HG03060 (cell line): Measurements from ENCODE around the gene STAG1.
A peak's percentile ranks its signal among the peaks of the same experiment; 100 is the strongest.
"Not testable (repeated sequence)": the region's sequence is repeated elsewhere in the genome, so short reads cannot be mapped to it uniquely, and the experiment has no call there.

Experiments used
- ATAC-seq: cut with Tn5 transposase; IDR thresholded peaks from one replicate; pipeline ENCODE4 v1.9.1; 2021; ENCODE audit warnings: low read depth, moderate number of reproducible peaks; ENCODE audit not compliant: unreplicated experiment

STAG1 gene

DNA sequence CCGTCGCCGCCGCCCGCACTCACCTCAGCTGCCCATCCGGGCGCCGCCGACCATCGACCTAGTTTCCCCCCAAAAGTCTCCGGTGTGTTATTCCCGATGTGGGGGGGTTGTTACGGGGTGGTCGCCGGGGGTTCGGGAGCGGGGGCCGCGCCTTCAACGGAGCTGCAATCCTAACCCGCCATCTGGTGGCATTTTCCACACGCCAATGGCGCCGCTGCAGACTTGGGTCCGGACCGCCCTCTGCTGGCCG lies at the start of gene STAG1:
Gene STAG1 (minus strand): TSS at position 207 of the 250 bp plus-strand sequence. CDS start 121,480 bp downstream, outside the sequence.
- no peak for ATAC-seq

DNA sequence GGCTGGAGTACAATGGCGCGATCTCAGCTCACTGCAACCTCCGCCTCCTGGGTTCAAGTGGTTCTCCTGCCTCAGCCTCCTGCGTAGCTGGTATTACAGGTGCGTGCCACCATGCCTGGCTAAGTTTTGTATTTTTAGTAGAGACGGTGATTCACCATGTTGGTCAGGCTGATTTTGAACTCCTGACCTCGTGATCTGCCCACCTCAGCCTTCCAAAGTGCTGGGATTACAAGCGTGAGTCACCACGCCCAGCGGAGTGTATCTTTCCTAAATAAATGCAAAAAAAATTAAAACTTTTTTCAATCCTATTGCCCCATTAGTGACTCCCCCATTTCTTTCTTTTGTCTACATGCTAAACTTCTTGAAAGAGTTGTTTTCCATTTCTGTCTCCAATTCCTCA lies 49.0 kb upstream of the STAG1 start:
- ATAC-seq: not testable (repeated sequence)

- no peak for ATAC-seq
Measured at GRCh38 chr3:136792556-136793330, 40.6 kb upstream of the STAG1 start.

DNA sequence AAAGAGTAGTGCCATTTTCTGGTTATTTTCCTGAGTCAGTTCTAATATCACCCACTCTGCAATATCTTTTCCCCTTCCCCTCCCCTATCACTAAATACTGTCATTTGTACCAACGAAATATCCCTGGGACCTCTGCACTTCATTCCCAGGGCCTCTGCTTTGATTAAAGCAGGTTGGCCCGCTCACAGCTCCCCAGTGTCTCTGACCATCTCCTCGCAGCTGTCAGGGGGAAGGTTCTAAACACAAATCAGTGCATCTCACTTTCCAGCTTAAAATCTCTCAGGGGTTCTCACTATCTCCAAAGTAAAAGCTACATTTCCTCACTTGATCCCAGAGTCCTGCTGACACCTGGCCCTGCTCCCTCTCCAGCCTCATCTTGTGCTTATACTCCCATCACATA lies 38.6 kb upstream of the STAG1 start:
- no peak for ATAC-seq

GRCh38 chr3:136789976-136790375 lies 37.8 kb upstream of the STAG1 start:
- no peak for ATAC-seq

- no peak for ATAC-seq
Measured at GRCh38 chr3:136788154-136788553, 36.0 kb upstream of the STAG1 start.

DNA sequence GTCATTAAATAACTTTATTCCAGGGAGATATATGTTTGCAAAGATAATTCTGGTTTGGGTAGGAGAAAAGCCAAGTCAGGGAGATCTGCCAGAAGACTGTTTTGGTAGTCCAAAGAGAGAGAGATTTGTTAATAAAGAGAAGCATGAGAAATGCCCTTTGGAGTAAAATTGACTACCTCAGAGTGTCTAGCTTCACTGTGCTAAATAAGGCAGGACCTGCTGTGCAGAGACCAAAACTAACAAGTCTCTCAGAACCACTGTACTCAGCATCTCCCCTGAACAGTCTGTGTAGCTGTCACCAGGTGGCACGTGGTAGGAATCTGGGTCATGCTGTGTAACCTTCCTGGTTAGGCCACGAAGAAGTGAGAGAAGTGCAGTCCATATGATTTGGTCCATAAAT lies 35.2 kb upstream of the STAG1 start:
- ATAC-seq: peak; percentile 66

DNA sequence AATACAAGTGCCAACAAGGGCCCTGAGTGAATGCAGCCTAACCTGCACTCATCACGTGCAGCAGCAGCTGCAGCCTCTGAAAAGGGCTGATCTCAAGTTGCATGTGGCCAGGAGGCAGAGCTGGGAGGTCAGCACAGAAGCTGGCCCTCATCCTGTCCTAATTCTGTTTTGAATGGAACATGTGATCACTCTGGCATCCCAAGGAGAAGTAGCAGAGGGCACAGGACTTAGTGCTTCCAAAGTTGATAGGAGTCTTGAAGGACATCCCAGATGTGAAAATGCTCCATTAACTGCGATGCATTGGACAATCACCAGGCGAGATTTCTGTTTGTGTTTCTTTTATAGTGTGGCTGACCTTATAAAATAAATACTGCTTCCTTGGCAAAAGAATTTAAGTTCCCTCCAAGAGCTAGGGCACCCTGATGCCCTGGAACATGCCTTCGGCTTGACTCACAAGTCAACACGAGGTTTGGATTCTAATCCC lies 31.6 kb upstream of the STAG1 start:
- ATAC-seq: no peak

- no peak for ATAC-seq
Measured at GRCh38 chr3:136780741-136781140, 28.6 kb upstream of the STAG1 start.

DNA sequence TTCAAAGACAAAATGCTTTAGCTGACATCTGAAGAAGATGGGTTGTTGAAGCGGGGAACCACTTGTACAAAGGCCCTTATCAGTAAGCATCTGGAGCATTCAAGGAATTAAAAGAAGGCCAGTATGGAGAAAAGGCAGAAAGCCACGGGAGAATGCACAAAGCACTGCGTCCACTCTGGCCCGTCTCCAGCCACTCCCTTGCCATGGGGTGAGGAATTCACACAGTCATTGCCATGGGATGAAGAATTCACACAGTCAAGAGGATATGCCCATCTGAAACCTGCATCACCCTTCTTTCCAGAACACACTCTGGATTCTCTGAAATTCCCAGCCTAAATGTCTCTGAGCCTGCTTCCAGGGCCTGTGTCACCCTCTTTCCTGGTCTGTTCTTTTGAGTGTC lies 26.7 kb upstream of the STAG1 start:
- no peak for ATAC-seq

DNA sequence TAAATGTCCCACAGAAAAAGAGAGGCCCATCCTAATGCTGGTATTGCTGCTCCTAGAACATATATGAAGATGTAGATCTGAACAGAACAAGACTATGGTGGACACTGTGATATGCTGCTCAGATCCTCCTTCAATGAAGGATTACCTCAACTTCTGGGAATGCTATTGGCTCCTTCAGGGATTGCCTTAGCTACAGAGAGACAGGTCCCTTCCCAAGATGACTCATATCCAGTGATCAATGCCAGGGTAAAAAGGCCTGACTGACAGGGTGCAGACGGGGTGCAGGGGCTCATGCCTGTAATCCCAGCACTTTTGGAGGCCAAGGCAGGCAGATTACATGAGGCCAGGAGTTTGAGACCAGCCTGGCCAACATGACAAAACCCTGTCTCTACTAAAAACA lies 20.5 kb upstream of the STAG1 start:
- ATAC-seq: no peak

DNA sequence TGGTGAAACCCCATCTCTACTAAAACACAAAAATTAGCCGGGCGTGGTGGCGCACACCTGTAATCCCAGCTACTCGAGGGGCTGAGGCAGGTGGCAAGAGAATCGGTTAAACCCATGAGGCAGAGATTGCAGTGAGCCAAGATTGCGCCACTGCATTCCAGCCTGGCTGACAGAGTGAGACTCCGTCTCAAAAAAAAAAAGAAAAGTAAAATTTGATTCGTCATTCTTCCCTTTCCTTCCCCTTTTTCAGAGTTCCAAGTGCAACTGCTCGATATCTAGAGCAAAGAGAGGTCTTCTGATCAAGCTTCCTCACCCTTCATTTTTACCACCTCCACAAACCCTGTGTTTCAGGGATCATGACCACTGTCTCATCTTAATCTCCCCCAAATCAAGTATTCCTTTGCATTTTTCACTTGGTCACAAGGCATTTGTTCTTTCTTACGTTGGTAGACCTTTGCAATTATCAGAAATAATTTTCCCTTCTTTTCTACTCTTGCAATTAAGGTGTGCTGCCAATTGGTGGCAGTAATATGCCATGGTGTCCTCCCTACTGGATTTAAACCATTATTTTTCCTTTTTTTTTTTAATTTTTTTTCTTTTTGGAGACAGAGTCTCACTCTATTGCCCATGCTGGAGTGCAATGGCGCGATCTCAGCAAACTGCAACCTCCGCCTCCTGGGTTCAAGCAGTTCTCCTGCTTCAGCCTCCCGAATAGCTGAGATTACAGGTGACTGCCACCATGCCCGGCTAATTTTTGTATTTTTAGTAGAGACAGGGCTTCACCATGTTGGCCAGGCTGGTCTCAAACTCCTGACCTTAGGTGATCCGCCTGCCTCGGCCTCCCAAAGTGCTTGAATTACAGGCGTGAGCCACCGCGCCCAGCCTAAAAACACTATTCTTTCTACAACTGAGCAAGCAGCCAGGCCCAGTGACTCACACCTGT lies 6.3 kb upstream of the STAG1 start:
- ATAC-seq: not testable (repeated sequence)

DNA sequence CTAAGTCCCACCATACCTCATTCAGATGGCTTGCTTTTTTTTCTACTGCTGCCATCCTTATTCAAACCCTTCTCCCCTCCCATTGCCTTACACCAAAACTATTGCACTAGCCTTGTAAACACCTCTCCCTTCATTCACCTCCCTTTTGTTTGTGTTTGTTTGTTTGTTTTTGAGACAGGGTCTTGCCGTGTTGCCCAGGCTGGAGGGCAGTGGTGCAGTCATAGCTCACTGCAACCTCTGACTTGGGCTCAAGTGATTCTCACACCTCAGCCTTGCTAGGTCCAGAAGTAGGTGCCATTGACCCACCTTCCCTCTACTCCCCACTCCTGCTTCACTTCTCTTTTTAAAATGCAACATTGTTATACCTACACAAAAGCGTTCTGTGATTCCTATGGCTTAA lies 3.0 kb upstream of the STAG1 start:
- no peak for ATAC-seq

DNA sequence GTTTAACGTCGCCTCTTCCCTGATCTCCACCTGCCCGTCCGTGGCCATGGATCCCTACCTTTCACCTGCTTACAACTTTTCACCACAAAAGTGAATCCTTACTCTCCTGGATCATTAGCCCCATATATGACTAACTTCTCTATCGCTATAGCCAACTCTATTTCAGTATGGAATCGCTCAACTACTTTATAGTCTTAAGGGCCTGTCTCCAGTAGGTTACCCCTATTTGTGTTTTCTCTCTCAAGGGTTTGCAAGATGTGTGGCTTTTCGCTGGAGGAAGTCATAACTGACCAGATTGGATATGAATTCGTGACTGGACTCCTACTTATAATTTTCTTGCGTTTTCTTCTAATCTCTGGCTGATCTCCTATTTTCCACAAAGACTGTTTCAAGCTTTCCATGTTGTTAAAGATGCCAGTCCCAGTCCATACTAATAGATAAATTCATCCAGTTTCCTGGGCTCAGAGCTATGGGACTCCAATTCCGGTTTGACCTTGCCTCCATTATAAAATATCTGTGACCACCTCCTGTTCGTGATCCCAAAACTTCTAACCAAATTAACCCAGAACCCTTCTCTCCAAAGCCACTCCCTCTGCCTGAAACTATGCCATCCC lies 1.3 kb upstream of the STAG1 start:
- ATAC-seq: no peak

GRCh38 chr3:136752422-136753325 lies 496 bp upstream of the STAG1 start:
- peak; percentile 73 for ATAC-seq

DNA sequence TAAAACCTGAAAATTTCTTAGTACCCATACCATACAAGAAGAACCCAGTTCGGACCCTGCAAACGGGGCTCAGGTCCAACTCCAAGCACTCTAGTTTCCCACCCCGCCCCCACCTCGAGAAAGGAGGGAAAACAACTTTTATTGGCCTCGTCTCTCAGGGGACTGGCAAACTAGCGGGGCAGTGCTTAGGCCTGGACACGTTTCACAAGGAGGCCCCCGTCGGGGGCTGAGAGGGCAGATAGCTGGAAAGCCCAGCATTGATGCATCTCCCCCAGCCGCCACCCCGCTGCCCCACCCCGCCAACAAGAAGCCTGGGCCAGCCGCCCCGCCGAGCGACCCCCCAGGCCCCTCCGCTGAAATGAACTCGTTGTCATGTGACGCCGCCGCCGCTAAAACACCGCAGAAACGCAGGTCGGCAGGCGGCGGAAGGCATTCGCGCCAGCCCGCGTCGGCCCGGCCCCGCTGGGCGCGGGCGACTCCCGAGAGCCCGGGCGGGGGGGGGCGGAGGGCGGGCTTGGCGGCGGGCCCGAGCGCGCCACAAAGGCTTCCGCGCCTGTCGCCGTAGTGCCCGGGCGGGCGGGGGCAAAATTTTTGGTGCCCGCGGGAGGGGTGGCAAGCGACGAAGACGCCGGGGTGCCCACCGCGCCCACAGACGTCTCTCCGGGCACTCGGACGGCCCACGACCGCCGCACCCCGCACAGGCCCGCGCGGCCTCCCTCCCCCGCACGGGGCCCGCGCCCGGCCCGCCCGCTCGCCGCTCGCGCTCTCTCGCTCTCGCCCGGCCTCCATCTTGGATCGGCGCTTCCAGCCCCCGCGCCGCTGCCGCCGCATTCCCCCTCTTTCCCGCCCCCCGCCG lies 634 bp downstream of the STAG1 start:
- ATAC-seq: no peak

DNA sequence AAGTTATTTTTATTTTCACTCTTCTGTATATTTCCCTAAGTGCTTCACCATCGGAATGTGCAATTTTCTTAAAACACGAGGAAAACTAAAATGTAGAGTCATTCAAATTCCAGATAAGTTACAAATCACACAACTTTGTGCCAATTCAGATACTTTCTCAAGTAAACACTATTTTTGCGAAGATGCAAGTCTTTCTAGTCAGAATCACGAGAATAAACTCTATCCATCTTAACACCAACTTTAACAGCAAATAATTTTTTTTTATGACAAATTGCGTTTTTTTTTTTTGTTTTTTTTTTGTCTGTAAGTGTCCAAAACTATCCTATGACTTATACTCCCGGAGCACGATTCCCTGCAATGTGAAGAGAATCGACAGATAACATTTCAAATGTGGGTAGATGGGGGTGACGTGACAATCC lies 1.3 kb downstream of the STAG1 start:
- no peak for ATAC-seq

GRCh38 chr3:136750209-136750896 lies 1.8 kb downstream of the STAG1 start:
- ATAC-seq: no peak

- not testable (repeated sequence) for ATAC-seq
Measured at GRCh38 chr3:136749602-136750001, 2.6 kb downstream of the STAG1 start.
